HepG2 (cell line): ENCODE data around the gene NFKB1. TPM values are rescaled to one million over a fixed set of nuclear protein-coding genes. Genes with fewer than 3 reads are reported as not detected.

Experiments used
- ATAC-seq: fragments of 200-7000 bp; cut with Tn5 transposase; 3 replicates; pipeline ENCODE4 v1.9.1; 2020; ENCODE audit warnings: mild to moderate bottlenecking, moderate library complexity
- BruUV-seq: library from RNA; stranded (reverse); fragments of 400-500 nt; replicated peaks from 2 replicates; lab custom pipeline; 2021; lab: Mats Ljungman, UMichigan
- CTCF ChIA-PET: fragments of 300-600 bp; formaldehyde crosslinking; extraction: SDS; loops from one replicate; lab custom pipeline; 2021; ENCODE audit warnings: low total read pairs, inconsistent platforms, low intra/inter-chr PET ratio; lab: Yijun Ruan, JAX
- POLR2A ChIA-PET: fragments of 350-600 bp; sonication (Branson Sonifier 250); formaldehyde crosslinking; loops from one replicate; lab custom pipeline; 2020; ENCODE audit warnings: antibody characterized with exemption, inconsistent platforms; lab: Yijun Ruan, JAX
- DNase-seq: peaks from one replicate; pipeline ENCODE4 v3.0.0-alpha.2; 2015; ENCODE audit warnings: low spot score
- FAIRE-seq: peaks from 3 replicates; lab custom pipeline; 2011; peaks lifted over from hg19 to GRCh38; lab: Jason Lieb, UNC
- H2AFZ ChIP-seq: one replicate; pipeline ENCODE4 v1.6.1; 2011; ENCODE audit warnings: low read length, inconsistent platforms
- H3K27ac ChIP-seq: fragments of 300-600 bp; 3 replicates; pipeline ENCODE4 v1.8.0; 2011; ENCODE audit warnings: mixed run types, mild to moderate bottlenecking, mixed read lengths, low read length, inconsistent platforms; ENCODE audit not compliant: insufficient read depth; ENCODE audit errors: extremely low read length
- H3K27me3 ChIP-seq, 2 experiments: fragments of 200-600 bp in 1 of 2; 2 replicates in 1 of 2; 3 replicates in 1 of 2; pipeline versions ENCODE4 v1.6.0 to v1.8.0; 2011; ENCODE audit warnings: low read length in 2 of 2, mild to moderate bottlenecking in 2 of 2, moderate library complexity in 2 of 2, inconsistent platforms in 1 of 2; ENCODE audit not compliant: insufficient read depth in 2 of 2, control insufficient read depth in 1 of 2
- H3K36me3 ChIP-seq, 2 experiments: fragments of 200-600 bp in 1 of 2; replicated peaks in 1 of 2; 2 replicates in 1 of 2; 3 replicates in 1 of 2; pipeline versions ENCODE4 v1.5.1 to v1.8.0; 2011; ENCODE audit warnings: low read length in 2 of 2, inconsistent platforms in 1 of 2; ENCODE audit not compliant: insufficient read depth in 2 of 2, control insufficient read depth in 1 of 2
- H3K4me1 ChIP-seq: 2 replicates; pipeline ENCODE4 v1.5.1; 2012; ENCODE audit warnings: low read length, inconsistent platforms; ENCODE audit not compliant: insufficient read depth
- H3K4me2 ChIP-seq: 2 replicates; pipeline ENCODE4 v1.6.0; 2011; ENCODE audit warnings: low read depth, low read length, inconsistent platforms
- H3K4me3 ChIP-seq, 3 experiments: fragments of 200-600 bp in 1 of 3; sonication (generic), shearing (Covaris generic) in 1 of 3; replicated peaks in 1 of 3; 2 replicates each; pipeline ENCODE4 v1.5.1; 2011 to 2016; ENCODE audit warnings: low read length in 3 of 3, inconsistent platforms in 2 of 3, low read depth in 2 of 3, mild to moderate bottlenecking in 2 of 3, control low read depth in 1 of 3, mixed read lengths in 1 of 3; ENCODE audit not compliant: insufficient read depth in 1 of 3
- H3K79me2 ChIP-seq: one replicate; pipeline ENCODE4 v1.6.1; 2011; ENCODE audit warnings: low read length, inconsistent platforms; ENCODE audit not compliant: insufficient read depth
- H3K9ac ChIP-seq: 2 replicates; pipeline ENCODE4 v1.6.0; 2011; ENCODE audit warnings: mild to moderate bottlenecking, low read depth, low read length, inconsistent platforms; ENCODE audit not compliant: insufficient read depth
- H3K9me3 ChIP-seq: 2 replicates; pipeline ENCODE4 v1.5.1; 2012; ENCODE audit warnings: mild to moderate bottlenecking, low read length
- H4K20me1 ChIP-seq: 2 replicates; pipeline ENCODE4 v1.6.0; 2011; ENCODE audit warnings: inconsistent platforms, mild to moderate bottlenecking, low read length, moderate library complexity; ENCODE audit not compliant: insufficient read depth
- CTCF ChIP-seq: sonication (generic); formaldehyde crosslinking; IDR thresholded peaks from 2 replicates; pipeline ENCODE4 v1.5.0; 2020; ENCODE audit warnings: mild to moderate bottlenecking, missing genetic modification reagents, moderate library complexity
- PCBP1 ChIP-seq: fragments of 200-400 bp; formaldehyde crosslinking; IDR thresholded peaks from 2 replicates; pipeline ENCODE4 v1.6.1; 2017; ENCODE audit warnings: mild to moderate bottlenecking, low read depth, low read length, borderline replicate concordance
- STAG1 ChIP-seq: sonication (generic); formaldehyde crosslinking; IDR thresholded peaks from 2 replicates; pipeline ENCODE4 v1.4.0; 2020; ENCODE audit warnings: missing genetic modification reagents
- TRIM22 ChIP-seq: fragments of 450-650 bp; IDR thresholded peaks from 2 replicates; pipeline ENCODE4 v1.6.1; 2017
- ZBED4 ChIP-seq: sonication (generic); formaldehyde crosslinking; IDR thresholded peaks from 2 replicates; pipeline ENCODE4 v1.4.0; 2020; ENCODE audit warnings: missing genetic modification reagents, borderline replicate concordance
- ZNF136 ChIP-seq: sonication (generic); formaldehyde crosslinking; IDR thresholded peaks from 2 replicates; pipeline ENCODE4 v1.8.1; 2022; ENCODE audit warnings: low read depth, mild to moderate bottlenecking, moderate library complexity, missing genetic modification reagents
- ZNF251 ChIP-seq: sonication (generic); formaldehyde crosslinking; IDR thresholded peaks from 2 replicates; pipeline ENCODE4 v1.9.0; 2021; ENCODE audit warnings: mild to moderate bottlenecking, missing genetic modification reagents
- ZNF83 ChIP-seq: sonication (generic); formaldehyde crosslinking; IDR thresholded peaks from 2 replicates; pipeline ENCODE4 v1.4.0; 2020; ENCODE audit warnings: missing genetic modification reagents, mild to moderate bottlenecking, borderline replicate concordance
- WGBS: methylation state at CpG from one replicate; pipeline ENCODE4 v1.1.6; 2017; ENCODE audit warnings: low lambda C conversion rate; 5-methylcytosine and 5-hydroxymethylcytosine counted together
- in situ Hi-C: cut with HindIII; loops from 2 replicates; pipeline ENCODE4 v1.10.0; 2017; ENCODE audit warnings: low pct_unique_long_range_greater_than_20kb; ENCODE audit not compliant: extremely low pct_ligation_motif_present
- intact Hi-C: fragments of 100-400 bp; cut with micrococcal nuclease; formaldehyde crosslinking; loops from one replicate; pipeline ENCODE4 v1.10.0; 2022; ENCODE audit not compliant: unreplicated experiment
- polyA plus RNA-seq, 8 experiments: library from polyadenylated mRNA; depleted of rRNA in 3 of 8; stranded (reverse) in 7 of 8; unstranded in 1 of 8; fragments of >200 nt; fragmentation: Illumina TruSeq in 4 of 8; extraction: Trizol in 4 of 8; gene quantifications; 2 replicates each; pipeline versions ENCODE4 v1.2.1 to v1.2.3, GENCODE V29; 2011 to 2016; ENCODE audit warnings: low read depth in 4 of 8, missing spikeins in 1 of 8, mixed read lengths in 1 of 8; ENCODE audit not compliant: insufficient read depth in 1 of 8
- total RNA-seq, 5 experiments: library from RNA; depleted of rRNA; stranded (reverse); fragments of >200 nt; fragmentation: Illumina TruSeq; extraction: Trizol; gene quantifications; 2 replicates each; pipeline ENCODE4 v1.2.3, GENCODE V29; 2016; ENCODE audit warnings: low read depth in 1 of 5
- TF ChIP-seq, protein P1 (sequence below): IDR thresholded peaks from 2 replicates; pipeline ENCODE4 v1.6.1; 2016

The NFKB1 gene
- total and polyA plus RNA-seq, 2 of the 13 experiments (the other 11 are each of a cell fraction or from before 2014, with no cell fraction given) = 15.4 to 31.6 TPM

- no peak overlapping the region for H3K9ac ChIP-seq
- H3K36me3 ChIP-seq = peaks cover 4 to 25% of the 10 kb centered on the region in 2 experiments; a peak in 3 of 5 replicates
- no peak overlapping the region for H3K27ac ChIP-seq
- no peak for TF ChIP-seq ZNF136 (CRISPR knock-in tag)
- peak; percentile 25 for TF ChIP-seq STAG1 (CRISPR knock-in tag)
- peak; percentile 33 for TF ChIP-seq CTCF (CRISPR knock-in tag)
- TF ChIP-seq ZNF83 = no peak
- TF ChIP-seq, all 625 proteins: peak for 2
- ATAC-seq (peak; percentile 62), FAIRE-seq (no peak), DNase-seq (no peak)
- in situ Hi-C loops = no loop called here
- CTCF ChIA-PET = no interaction called here
- Histone ChIP-seq H3K4me1 (no peaks in the 10 kb centered on the region), H3K4me2 (no peak overlapping the region), H3K79me2 (no peaks in the 10 kb centered on the region), H3K4me3 (no peak overlapping the region), H3K9me3 (no peaks in the 10 kb centered on the region), H4K20me1 (no peaks in the 10 kb centered on the region), H3K27me3 (no peaks in the 10 kb centered on the region), H2AFZ (no peak overlapping the region)
- intact Hi-C loops = no loop called here
- BruUV-seq = no TSS peak
- POLR2A ChIA-PET = no interaction called here
- 96% methylated on average over 4 of the region's 4 CpGs for WGBS
Observed at GRCh38 chr4:102541697-102542096, 40.5 kb downstream of the NFKB1 start.

DNA sequence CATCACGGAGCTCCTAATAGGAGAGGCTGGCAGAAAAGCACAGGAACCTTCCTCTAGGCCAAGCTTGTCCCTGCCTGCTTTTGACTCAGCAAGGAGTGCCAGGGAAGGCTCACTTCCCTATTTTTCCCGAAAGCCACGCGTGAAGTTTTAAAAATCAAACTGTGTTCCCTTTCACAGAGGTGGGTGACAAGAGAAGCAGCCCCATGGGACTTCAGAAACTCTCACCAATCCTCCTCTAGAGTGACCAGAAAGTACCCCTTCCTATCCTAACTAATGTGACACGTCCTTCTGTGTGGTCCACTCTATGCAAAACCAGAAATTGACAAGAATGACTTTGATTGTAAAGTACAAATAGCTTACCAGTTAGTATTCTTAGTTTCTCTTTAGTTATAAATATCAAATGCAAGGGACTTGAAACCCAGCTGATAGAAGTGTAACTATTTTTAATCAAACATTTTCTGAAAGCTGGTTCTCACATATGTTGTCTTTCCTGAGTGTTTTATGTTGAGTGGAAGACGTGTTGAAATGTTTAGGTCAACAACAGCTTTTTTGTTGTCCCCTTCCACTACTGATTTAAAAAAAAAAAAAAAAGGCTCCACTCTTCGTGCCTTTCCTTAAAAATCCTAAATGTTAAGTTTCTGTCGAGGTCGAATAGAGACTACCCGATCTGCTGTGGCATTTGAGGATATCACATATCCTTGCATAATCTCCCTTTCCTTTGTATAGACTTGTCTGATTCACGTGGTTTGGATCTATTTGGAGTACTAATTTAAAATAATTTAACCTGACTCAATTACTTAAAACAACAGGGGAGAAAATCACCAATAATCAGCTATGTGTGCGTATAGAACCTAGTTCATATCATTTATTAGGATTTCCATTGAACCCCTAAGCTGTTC, 42.1 kb downstream of the NFKB1 start:
- BruUV-seq = no TSS peak
- Histone ChIP-seq H3K27ac (no peak overlapping the region), H3K36me3 (peaks cover 6 to 20% of the 10 kb centered on the region in 2 experiments; a peak in 3 of 5 replicates), H3K4me1 (no peaks in the 10 kb centered on the region), H4K20me1 (no peaks in the 10 kb centered on the region), H3K79me2 (no peaks in the 10 kb centered on the region), H2AFZ (no peak overlapping the region), H3K4me2 (no peak overlapping the region), H3K9me3 (no peaks in the 10 kb centered on the region), H3K4me3 (no peak overlapping the region), H3K9ac (no peak overlapping the region), H3K27me3 (no peaks in the 10 kb centered on the region)
- ATAC-seq = no peak
- ChIA-PET POLR2A (no interaction called here), CTCF (no interaction called here)
- 95% methylated on average over 12 of the region's 12 CpGs for whole genome bisulfite sequencing
- intact Hi-C loops = no loop called here
- FAIRE-seq = no peak
- DNase-seq = no peak
- in situ Hi-C loops = no loop called here
- TF ChIP-seq TRIM22 (no peak), ZNF251 (CRISPR knock-in tag) (no peak), PCBP1 (no peak), ZBED4 (CRISPR knock-in tag) (no peak)
- TF ChIP-seq, protein P1, sequence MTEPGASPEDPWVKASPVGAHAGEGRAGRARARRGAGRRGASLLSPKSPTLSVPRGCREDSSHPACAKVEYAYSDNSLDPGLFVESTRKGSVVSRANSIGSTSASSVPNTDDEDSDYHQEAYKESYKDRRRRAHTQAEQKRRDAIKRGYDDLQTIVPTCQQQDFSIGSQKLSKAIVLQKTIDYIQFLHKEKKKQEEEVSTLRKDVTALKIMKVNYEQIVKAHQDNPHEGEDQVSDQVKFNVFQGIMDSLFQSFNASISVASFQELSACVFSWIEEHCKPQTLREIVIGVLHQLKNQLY = no peak
